SK-N-SH (cell line): ENCODE measurements around the gene HSD17B1. TPM values are rescaled to one million over a fixed set of nuclear protein-coding genes. Genes with fewer than 3 reads are reported as not detected.

ENCODE experiments used
- CTCF ChIA-PET: fragments of 300-600, 350-600 bp; formaldehyde crosslinking; extraction: SDS; loops from one replicate; lab custom pipeline; 2021; lab: Yijun Ruan, JAX
- POLR2A ChIA-PET: fragments of 350-600 bp; sonication (Branson Sonifier 250); formaldehyde crosslinking; extraction: SDS; loops from one replicate; lab custom pipeline; 2020; ENCODE audit warnings: antibody characterized with exemption, inconsistent platforms; lab: Yijun Ruan, JAX
- DNase-seq: peaks from one replicate; pipeline ENCODE4 v3.0.0; 2012
- H2AFZ ChIP-seq: fragments of 200-600 bp; sonication (generic); 2 replicates; pipeline ENCODE4 v1.8.1; 2016; ENCODE audit warnings: antibody characterized with exemption, mild to moderate bottlenecking, low read depth
- H3F3A ChIP-seq: fragments of 200-600 bp; sonication (generic); replicated peaks from 2 replicates; pipeline ENCODE3; 2016; ENCODE audit warnings: antibody characterized with exemption, mild to moderate bottlenecking; ENCODE audit not compliant: insufficient read depth
- H3K27ac ChIP-seq, 2 experiments: fragments of 200-500 bp in 1 of 2; fragments of 200-600 bp in 1 of 2; sonication (Bioruptor generic) in 1 of 2; sonication (generic), shearing (Covaris generic) in 1 of 2; 2 replicates each; pipeline versions ENCODE4 v1.5.1 to v1.6.1; 2014 to 2016; ENCODE audit warnings: low read depth in 2 of 2, inconsistent platforms in 1 of 2, low read length in 1 of 2, mild to moderate bottlenecking in 1 of 2, mixed read lengths in 1 of 2
- H3K27me3 ChIP-seq: fragments of 200-600 bp; sonication (generic), shearing (Covaris generic); 2 replicates; pipeline ENCODE4 v1.6.1; 2016; ENCODE audit warnings: mixed run types; ENCODE audit not compliant: insufficient read depth
- H3K36me3 ChIP-seq, 2 experiments: fragments of 200-500 bp in 1 of 2; fragments of 200-600 bp in 1 of 2; sonication (Bioruptor generic) in 1 of 2; sonication (generic) in 1 of 2; replicated peaks in 1 of 2; 2 replicates each; pipeline versions ENCODE3 to v1.5.1; 2014 to 2016; ENCODE audit warnings: low read length in 1 of 2, mild to moderate bottlenecking in 1 of 2; ENCODE audit not compliant: insufficient read depth in 2 of 2, control insufficient read depth in 1 of 2
- H3K4me1 ChIP-seq, 2 experiments: fragments of 200-500 bp in 1 of 2; fragments of 200-600 bp in 1 of 2; sonication (Bioruptor generic) in 1 of 2; sonication (generic), shearing (Covaris generic) in 1 of 2; 2 replicates each; pipeline versions ENCODE4 v1.5.1 to v1.6.1; 2014 to 2016; ENCODE audit warnings: low read depth in 1 of 2, low read length in 1 of 2, mixed run types in 1 of 2; ENCODE audit not compliant: insufficient read depth in 2 of 2, control insufficient read depth in 1 of 2
- H3K4me2 ChIP-seq: fragments of 200-600 bp; sonication (generic), shearing (Covaris generic); 2 replicates; pipeline ENCODE4 v1.6.1; 2017; ENCODE audit warnings: mixed run types
- H3K4me3 ChIP-seq, 2 experiments: fragments of 200-500 bp in 1 of 2; fragments of 200-600 bp in 1 of 2; sonication (Bioruptor generic) in 1 of 2; sonication (generic), shearing (Covaris generic) in 1 of 2; 2 replicates each; pipeline versions ENCODE4 v1.5.1 to v1.8.1; 2014 to 2016; ENCODE audit warnings: low read depth in 2 of 2, inconsistent platforms in 1 of 2, low read length in 1 of 2, mild to moderate bottlenecking in 1 of 2, mixed read lengths in 1 of 2, moderate library complexity in 1 of 2
- H3K79me2 ChIP-seq: fragments of 200-600 bp; sonication (generic); 2 replicates; pipeline ENCODE4 v1.8.1; 2017; ENCODE audit warnings: mild to moderate bottlenecking; ENCODE audit not compliant: insufficient read depth
- H3K9ac ChIP-seq: fragments of 200-600 bp; sonication (generic); 2 replicates; pipeline ENCODE4 v1.6.1; 2017; ENCODE audit warnings: mixed run types
- H3K9me2 ChIP-seq: fragments of 200-600 bp; sonication (generic); 2 replicates; pipeline ENCODE4 v1.6.1; 2017; ENCODE audit warnings: mixed run types
- H3K9me3 ChIP-seq: fragments of 200-600 bp; sonication (generic); 2 replicates; pipeline ENCODE4 v1.6.1; 2017; ENCODE audit warnings: mixed run types, mild to moderate bottlenecking, moderate library complexity
- H4K20me1 ChIP-seq: fragments of 200-600 bp; sonication (generic); 2 replicates; pipeline ENCODE4 v1.6.1; 2017; ENCODE audit warnings: mild to moderate bottlenecking, mixed run types; ENCODE audit not compliant: insufficient read depth
- CHD2 ChIP-seq: fragments of 150-350 bp; IDR thresholded peaks from 2 replicates; pipeline ENCODE4 v1.6.1; 2018; ENCODE audit warnings: low read length; ENCODE audit not compliant: partially characterized antibody
- FOXJ3 ChIP-seq: sonication (generic); formaldehyde crosslinking; IDR thresholded peaks from 2 replicates; pipeline ENCODE4 v1.5.1; 2020; ENCODE audit warnings: mild to moderate bottlenecking, missing genetic modification reagents
- FOXM1 ChIP-seq: IDR thresholded peaks from 2 replicates; pipeline ENCODE4 v1.4.0; 2012; ENCODE audit warnings: low read depth, mild to moderate bottlenecking
- GATA2 ChIP-seq: sonication (generic); formaldehyde crosslinking; IDR thresholded peaks from 2 replicates; pipeline ENCODE4 v1.5.0; 2020; ENCODE audit warnings: mild to moderate bottlenecking, missing genetic modification reagents
- JUND ChIP-seq: IDR thresholded peaks from 2 replicates; pipeline ENCODE4 v1.4.0; 2012
- MXI1 ChIP-seq: IDR thresholded peaks from 2 replicates; pipeline ENCODE4 v1.6.1; 2012; ENCODE audit warnings: mild to moderate bottlenecking, low read depth, low read length, improper control_type of control experiment
- POLR2AphosphoS5 ChIP-seq: IDR thresholded peaks from 2 replicates; pipeline ENCODE4 v1.6.1; 2012; ENCODE audit warnings: low read depth, low read length
- RAD21 ChIP-seq: IDR thresholded peaks from 2 replicates; pipeline ENCODE4 v1.6.1; 2012; ENCODE audit warnings: mild to moderate bottlenecking, low read length
- RFX5 ChIP-seq: IDR thresholded peaks from 2 replicates; pipeline ENCODE4 v1.6.1; 2012; ENCODE audit warnings: mild to moderate bottlenecking, improper control_type of control experiment, low read length
- SMC3 ChIP-seq: IDR thresholded peaks from 2 replicates; pipeline ENCODE4 v1.6.1; 2012; ENCODE audit warnings: low read depth, low read length, improper control_type of control experiment
- TEAD4 ChIP-seq: IDR thresholded peaks from 2 replicates; pipeline ENCODE4 v1.4.0; 2012; ENCODE audit warnings: mild to moderate bottlenecking, borderline replicate concordance; ENCODE audit not compliant: insufficient read depth
- WGBS: methylation state at CpG from one replicate; pipeline ENCODE4 v1.1.6; 2017; ENCODE audit warnings: low lambda C conversion rate; 5-methylcytosine and 5-hydroxymethylcytosine counted together
- polyA plus RNA-seq, 3 experiments: library from polyadenylated mRNA; depleted of rRNA; stranded (reverse); fragments of >200 nt; gene quantifications; 2 replicates each; pipeline ENCODE4 v1.2.3, GENCODE V29; 2012
- TF ChIP-seq, protein P1 (sequence below): fragments of 200-600 bp; sonication (generic); IDR thresholded peaks from 2 replicates; pipeline ENCODE4 v1.6.1; 2017; ENCODE audit warnings: antibody characterized with exemption, mild to moderate bottlenecking, moderate library complexity
- TF ChIP-seq, protein P2 (sequence below): IDR thresholded peaks from 2 replicates; pipeline ENCODE4 v1.4.0; 2012; ENCODE audit warnings: low read depth
- TF ChIP-seq, protein P3 (sequence below): IDR thresholded peaks from 2 replicates; pipeline ENCODE4 v1.4.0; 2012; ENCODE audit warnings: low read depth, borderline replicate concordance
- TF ChIP-seq, protein P4 (sequence below): IDR thresholded peaks from 2 replicates; pipeline ENCODE4 v1.6.1; 2012; ENCODE audit warnings: mild to moderate bottlenecking, low read depth, low read length, moderate library complexity

HSD17B1 gene
- polyA plus RNA-seq, 1 of the 3 experiments (the other 2 are of a cell fraction): 1.3 TPM

DNA sequence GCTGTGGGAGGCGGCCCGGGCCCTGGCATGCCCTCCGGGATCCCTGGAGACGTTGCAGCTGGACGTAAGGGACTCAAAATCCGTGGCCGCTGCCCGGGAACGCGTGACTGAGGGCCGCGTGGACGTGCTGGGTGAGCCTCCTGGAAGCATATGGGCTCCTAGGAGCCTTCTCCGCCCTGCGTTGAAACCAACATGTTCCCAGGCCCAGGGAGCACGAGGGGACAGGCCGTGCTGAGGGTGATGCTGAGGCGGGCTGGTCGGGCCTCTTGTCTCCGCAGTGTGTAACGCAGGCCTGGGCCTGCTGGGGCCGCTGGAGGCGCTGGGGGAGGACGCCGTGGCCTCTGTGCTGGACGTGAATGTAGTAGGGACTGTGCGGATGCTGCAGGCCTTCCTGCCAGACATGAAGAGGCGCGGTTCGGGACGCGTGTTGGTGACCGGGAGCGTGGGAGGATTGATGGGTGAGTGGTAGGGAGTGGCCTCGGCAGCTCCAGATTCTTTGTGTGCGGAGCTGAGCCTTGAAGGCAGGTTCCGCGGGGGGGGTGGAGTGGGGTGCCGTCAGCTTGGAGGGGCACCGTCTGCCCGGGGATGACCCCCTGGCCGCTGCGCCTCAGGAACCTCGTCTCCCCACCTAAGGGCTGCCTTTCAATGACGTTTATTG is 567 bp downstream of the HSD17B1 start:
- H3K9ac ChIP-seq: peak overlapping the region; percentile 87; the same call in 1 of the 2 replicates
- peaks cover 2 to 20% of the 10 kb centered on the region in 2 experiments; a peak in 1 of 4 replicates for H3K4me1 ChIP-seq
- no peaks in the 10 kb centered on the region for H3K9me3 ChIP-seq
- TF ChIP-seq GATA2 (CRISPR knock-in tag): no peak
- TF ChIP-seq RAD21: 0 out of 2 replicates have a peak, but pooled peaks have one; percentile 8
- TF ChIP-seq MXI1: 0 out of 2 replicates have a peak, but pooled peaks have one; percentile 4
- TF ChIP-seq, protein P1, sequence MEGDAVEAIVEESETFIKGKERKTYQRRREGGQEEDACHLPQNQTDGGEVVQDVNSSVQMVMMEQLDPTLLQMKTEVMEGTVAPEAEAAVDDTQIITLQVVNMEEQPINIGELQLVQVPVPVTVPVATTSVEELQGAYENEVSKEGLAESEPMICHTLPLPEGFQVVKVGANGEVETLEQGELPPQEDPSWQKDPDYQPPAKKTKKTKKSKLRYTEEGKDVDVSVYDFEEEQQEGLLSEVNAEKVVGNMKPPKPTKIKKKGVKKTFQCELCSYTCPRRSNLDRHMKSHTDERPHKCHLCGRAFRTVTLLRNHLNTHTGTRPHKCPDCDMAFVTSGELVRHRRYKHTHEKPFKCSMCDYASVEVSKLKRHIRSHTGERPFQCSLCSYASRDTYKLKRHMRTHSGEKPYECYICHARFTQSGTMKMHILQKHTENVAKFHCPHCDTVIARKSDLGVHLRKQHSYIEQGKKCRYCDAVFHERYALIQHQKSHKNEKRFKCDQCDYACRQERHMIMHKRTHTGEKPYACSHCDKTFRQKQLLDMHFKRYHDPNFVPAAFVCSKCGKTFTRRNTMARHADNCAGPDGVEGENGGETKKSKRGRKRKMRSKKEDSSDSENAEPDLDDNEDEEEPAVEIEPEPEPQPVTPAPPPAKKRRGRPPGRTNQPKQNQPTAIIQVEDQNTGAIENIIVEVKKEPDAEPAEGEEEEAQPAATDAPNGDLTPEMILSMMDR: peak; percentile 25
- no peak for TF ChIP-seq RFX5
- TF ChIP-seq, all 33 proteins: peak for 3
- 61% methylated on average over 19 of the region's 45 CpGs for WGBS
- CTCF ChIA-PET: interaction anchor here (0.8 to 2.5 kb wide), 8 partner anchors 10 to 242 kb away, joined by 3 to 8 read pairs (median 4); partner anchors contain the start of genes RETREG3 and TUBG1
- POLR2A ChIA-PET: interaction anchor here (1.2 to 2.3 kb wide), 3 partner anchors 10 to 16 kb away, joined by 3 to 17 read pairs (median 9); partner anchors contain the start of gene NAGLU
- Histone ChIP-seq H3K27ac (peak overlapping the region in 1 of 2 experiments; percentile 9; a peak in 2 of 4 replicates), H4K20me1 (no peaks in the 10 kb centered on the region), H3F3A (peaks cover 11% of the 10 kb centered on the region), H2AFZ (no peak overlapping the region), H3K4me2 (peak overlapping the region; percentile 97), H3K4me3 (peak overlapping the region; percentile 79 to 89; a peak in 3 of 4 replicates), H3K36me3 (peaks cover under 1 to 3% of the 10 kb centered on the region in 2 experiments), H3K27me3 (no peaks in the 10 kb centered on the region), H3K9me2 (no peaks in the 10 kb centered on the region), H3K79me2 (peaks cover 51% of the 10 kb centered on the region)
- DNase-seq: peak; percentile 76

DNA sequence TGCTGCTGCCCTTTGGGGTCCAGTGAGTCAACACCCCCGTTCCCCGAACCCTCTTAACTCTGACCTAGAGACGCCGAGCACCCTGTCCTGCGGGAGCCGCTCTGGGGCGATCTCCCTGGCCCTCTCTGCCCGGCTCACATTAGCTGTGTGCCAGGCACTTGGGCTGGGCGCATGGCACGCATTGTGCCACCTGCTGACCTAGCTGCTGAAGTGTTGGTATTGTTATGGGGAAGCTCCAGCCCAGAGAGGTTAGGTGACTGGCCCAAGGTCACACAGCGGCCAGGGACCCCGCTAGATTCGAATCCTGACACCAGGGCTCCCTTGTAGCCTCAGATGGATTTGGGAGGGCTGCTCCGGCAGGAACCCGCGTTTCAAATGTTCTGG is 1.1 kb downstream of the HSD17B1 start:
- Histone ChIP-seq H3K27ac (peak overlapping the region; percentile 69 to 74; a peak in 3 of 4 replicates), H3K4me3 (peak overlapping the region; percentile 79 to 89), H3K79me2 (peaks cover 51% of the 10 kb centered on the region), H3K9me2 (no peaks in the 10 kb centered on the region), H3K4me1 (peaks cover 2 to 20% of the 10 kb centered on the region in 2 experiments; a peak in 1 of 4 replicates), H2AFZ (no peak overlapping the region), H3K36me3 (peaks cover 0 to 3% of the 10 kb centered on the region in 2 experiments), H3F3A (peaks cover 11% of the 10 kb centered on the region), H3K4me2 (peak overlapping the region; percentile 97), H3K9ac (peak overlapping the region; percentile 87), H4K20me1 (no peaks in the 10 kb centered on the region), H3K27me3 (no peaks in the 10 kb centered on the region), H3K9me3 (no peaks in the 10 kb centered on the region)
- 24% methylated on average over 12 of the region's 16 CpGs for WGBS
- TF ChIP-seq JUND (no peak), FOXM1 (no peak), GATA2 (CRISPR knock-in tag) (no peak), TEAD4 (no peak), RFX5 (no peak), RAD21 (no peak), CHD2 (no peak), FOXJ3 (no peak), SMC3 (no peak), POLR2AphosphoS5 (no peak), MXI1 (0 out of 2 replicates have a peak, but pooled peaks have one; percentile 3)
- TF ChIP-seq, protein P2, sequence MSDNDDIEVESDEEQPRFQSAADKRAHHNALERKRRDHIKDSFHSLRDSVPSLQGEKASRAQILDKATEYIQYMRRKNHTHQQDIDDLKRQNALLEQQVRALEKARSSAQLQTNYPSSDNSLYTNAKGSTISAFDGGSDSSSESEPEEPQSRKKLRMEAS: peak; percentile 60; the same call in 1 of the 2 replicates
- TF ChIP-seq, protein P3, sequence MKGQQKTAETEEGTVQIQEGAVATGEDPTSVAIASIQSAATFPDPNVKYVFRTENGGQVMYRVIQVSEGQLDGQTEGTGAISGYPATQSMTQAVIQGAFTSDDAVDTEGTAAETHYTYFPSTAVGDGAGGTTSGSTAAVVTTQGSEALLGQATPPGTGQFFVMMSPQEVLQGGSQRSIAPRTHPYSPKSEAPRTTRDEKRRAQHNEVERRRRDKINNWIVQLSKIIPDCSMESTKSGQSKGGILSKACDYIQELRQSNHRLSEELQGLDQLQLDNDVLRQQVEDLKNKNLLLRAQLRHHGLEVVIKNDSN: no peak
- TF ChIP-seq, protein P4, sequence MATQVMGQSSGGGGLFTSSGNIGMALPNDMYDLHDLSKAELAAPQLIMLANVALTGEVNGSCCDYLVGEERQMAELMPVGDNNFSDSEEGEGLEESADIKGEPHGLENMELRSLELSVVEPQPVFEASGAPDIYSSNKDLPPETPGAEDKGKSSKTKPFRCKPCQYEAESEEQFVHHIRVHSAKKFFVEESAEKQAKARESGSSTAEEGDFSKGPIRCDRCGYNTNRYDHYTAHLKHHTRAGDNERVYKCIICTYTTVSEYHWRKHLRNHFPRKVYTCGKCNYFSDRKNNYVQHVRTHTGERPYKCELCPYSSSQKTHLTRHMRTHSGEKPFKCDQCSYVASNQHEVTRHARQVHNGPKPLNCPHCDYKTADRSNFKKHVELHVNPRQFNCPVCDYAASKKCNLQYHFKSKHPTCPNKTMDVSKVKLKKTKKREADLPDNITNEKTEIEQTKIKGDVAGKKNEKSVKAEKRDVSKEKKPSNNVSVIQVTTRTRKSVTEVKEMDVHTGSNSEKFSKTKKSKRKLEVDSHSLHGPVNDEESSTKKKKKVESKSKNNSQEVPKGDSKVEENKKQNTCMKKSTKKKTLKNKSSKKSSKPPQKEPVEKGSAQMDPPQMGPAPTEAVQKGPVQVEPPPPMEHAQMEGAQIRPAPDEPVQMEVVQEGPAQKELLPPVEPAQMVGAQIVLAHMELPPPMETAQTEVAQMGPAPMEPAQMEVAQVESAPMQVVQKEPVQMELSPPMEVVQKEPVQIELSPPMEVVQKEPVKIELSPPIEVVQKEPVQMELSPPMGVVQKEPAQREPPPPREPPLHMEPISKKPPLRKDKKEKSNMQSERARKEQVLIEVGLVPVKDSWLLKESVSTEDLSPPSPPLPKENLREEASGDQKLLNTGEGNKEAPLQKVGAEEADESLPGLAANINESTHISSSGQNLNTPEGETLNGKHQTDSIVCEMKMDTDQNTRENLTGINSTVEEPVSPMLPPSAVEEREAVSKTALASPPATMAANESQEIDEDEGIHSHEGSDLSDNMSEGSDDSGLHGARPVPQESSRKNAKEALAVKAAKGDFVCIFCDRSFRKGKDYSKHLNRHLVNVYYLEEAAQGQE: no peak
- DNase-seq: peak; percentile 68
- CTCF ChIA-PET: interaction anchor here (1.0 to 2.5 kb wide), 7 partner anchors 10 to 242 kb away, joined by 3 to 8 read pairs (median 3); partner anchors contain the start of genes RETREG3 and TUBG1
- POLR2A ChIA-PET: interaction anchor here (0.6 to 2.3 kb wide), 6 partner anchors 11 to 445 kb away, joined by 3 to 17 read pairs (median 4); partner anchors contain the start of genes NAGLU and PSMC3IP
